GM12891 (cell line): ENCODE data around the gene ELAC1.

Experiments
- POLR2A ChIP-seq: IDR thresholded peaks from 2 replicates; pipeline ENCODE4 v1.6.1; 2011; ENCODE audit warnings: low read depth, low read length, control low read depth
- POLR2AphosphoS5 ChIP-seq: IDR thresholded peaks from 2 replicates; pipeline ENCODE4 v1.6.1; 2011; ENCODE audit warnings: low read depth, low read length, control low read depth

GRCh38 chr18:51029378-51029693, 61.5 kb downstream of the ELAC1 start:
- TF ChIP-seq POLR2AphosphoS5 (no peak), POLR2A (no peak)
